H9 (cell line): Measurements from ENCODE around the gene GPR42. TPM values are rescaled to one million over a fixed set of nuclear protein-coding genes. Genes with fewer than 3 reads are reported as not detected.

Source experiments
- DNase-seq: peaks from one replicate; pipeline ENCODE4 v3.0.0-alpha.2; 2017
- H2AFZ ChIP-seq: one replicate; pipeline ENCODE4 v1.6.1; 2013; ENCODE audit warnings: mild to moderate bottlenecking, low read length, control low read depth, moderate library complexity
- H2AK5ac ChIP-seq: 2 replicates; pipeline ENCODE4 v1.6.1; 2013; ENCODE audit warnings: low read length, control low read depth, mixed read lengths; ENCODE audit not compliant: insufficient read length
- H2BK120ac ChIP-seq: one replicate; pipeline ENCODE4 v1.6.1; 2013; ENCODE audit warnings: low read depth, mild to moderate bottlenecking, low read length, control low read depth, inconsistent platforms; ENCODE audit not compliant: poor library complexity, severe bottlenecking
- H2BK12ac ChIP-seq: 2 replicates; pipeline ENCODE4 v1.6.1; 2013; ENCODE audit warnings: low read length, control low read depth, mixed read lengths, low read depth; ENCODE audit not compliant: insufficient read length
- H2BK15ac ChIP-seq: 2 replicates; pipeline ENCODE4 v1.6.1; 2013; ENCODE audit warnings: low read depth, low read length, control low read depth
- H2BK20ac ChIP-seq: one replicate; pipeline ENCODE4 v1.6.1; 2013; ENCODE audit warnings: low read depth, mild to moderate bottlenecking, low read length, control low read depth, inconsistent platforms; ENCODE audit not compliant: poor library complexity, severe bottlenecking
- H2BK5ac ChIP-seq: 2 replicates; pipeline ENCODE4 v1.6.1; 2013; ENCODE audit warnings: low read length, control low read depth, mixed read lengths; ENCODE audit not compliant: insufficient read length
- H3K14ac ChIP-seq: 2 replicates; pipeline ENCODE4 v1.6.1; 2013; ENCODE audit warnings: low read length, control low read depth; ENCODE audit not compliant: insufficient read depth
- H3K18ac ChIP-seq: 2 replicates; pipeline ENCODE4 v1.6.1; 2013; ENCODE audit warnings: low read depth, mild to moderate bottlenecking, mixed read lengths, low read length, control low read depth; ENCODE audit not compliant: insufficient read length
- H3K23ac ChIP-seq: 2 replicates; pipeline ENCODE4 v1.6.1; 2013; ENCODE audit warnings: low read length, control low read depth, mixed read lengths, low read depth; ENCODE audit not compliant: insufficient read length
- H3K23me2 ChIP-seq: 2 replicates; pipeline ENCODE4 v1.6.1; 2013; ENCODE audit warnings: low read depth, mild to moderate bottlenecking, mixed read lengths, low read length, control low read depth; ENCODE audit not compliant: insufficient read length, poor library complexity, severe bottlenecking
- H3K27ac ChIP-seq: 2 replicates; pipeline ENCODE4 v1.5.1; 2013; ENCODE audit warnings: low read length, control low read depth, mixed read lengths, low read depth; ENCODE audit not compliant: insufficient read length
- H3K27me3 ChIP-seq: 2 replicates; pipeline ENCODE4 v1.6.1; 2013; ENCODE audit warnings: low read length, control low read depth, inconsistent platforms; ENCODE audit not compliant: insufficient read depth
- H3K4ac ChIP-seq: 2 replicates; pipeline ENCODE4 v1.6.1; 2013; ENCODE audit warnings: low read depth, mild to moderate bottlenecking, control low read depth, inconsistent platforms, low read length, moderate library complexity
- H3K4me1 ChIP-seq: 2 replicates; pipeline ENCODE4 v1.6.1; 2013; ENCODE audit warnings: low read length, control low read depth, inconsistent platforms; ENCODE audit not compliant: insufficient read depth
- H3K4me2 ChIP-seq: 2 replicates; pipeline ENCODE4 v1.6.1; 2013; ENCODE audit warnings: low read length, control low read depth, mixed read lengths; ENCODE audit not compliant: insufficient read length, insufficient read depth
- H3K56ac ChIP-seq: 2 replicates; pipeline ENCODE4 v1.6.1; 2013; ENCODE audit warnings: low read depth, mild to moderate bottlenecking, mixed read lengths, low read length, control low read depth; ENCODE audit not compliant: insufficient read length
- H3K79me1 ChIP-seq: 2 replicates; pipeline ENCODE4 v1.6.1; 2013; ENCODE audit warnings: low read depth, mild to moderate bottlenecking, moderate library complexity, low read length, control low read depth, inconsistent platforms; ENCODE audit not compliant: insufficient read depth, poor library complexity, severe bottlenecking
- H3K79me2 ChIP-seq: 2 replicates; pipeline ENCODE4 v1.6.1; 2013; ENCODE audit warnings: low read length, control low read depth, inconsistent platforms; ENCODE audit not compliant: insufficient read depth
- H3K9ac ChIP-seq: 2 replicates; pipeline ENCODE4 v1.6.1; 2013; ENCODE audit warnings: low read length, control low read depth, mixed read lengths; ENCODE audit not compliant: insufficient read length; ENCODE audit errors: extremely low read depth
- H3K9me3 ChIP-seq: one replicate; pipeline ENCODE4 v1.6.1; 2013; ENCODE audit warnings: low read depth, low read length, inconsistent platforms; ENCODE audit not compliant: control insufficient read depth
- H3T11ph ChIP-seq: one replicate; pipeline ENCODE4 v1.6.1; 2013; ENCODE audit warnings: mild to moderate bottlenecking, low read length, control low read depth, inconsistent platforms
- H4K20me1 ChIP-seq: one replicate; pipeline ENCODE4 v1.6.1; 2013; ENCODE audit not compliant: control insufficient read depth, insufficient read length, insufficient read depth
- H4K5ac ChIP-seq: 2 replicates; pipeline ENCODE4 v1.6.1; 2013; ENCODE audit warnings: low read depth, mild to moderate bottlenecking, mixed read lengths, low read length, control low read depth; ENCODE audit not compliant: insufficient read length
- H4K8ac ChIP-seq: replicated peaks from 2 replicates; pipeline ENCODE4 v1.6.1; 2013; ENCODE audit warnings: low read length, control low read depth, mixed read lengths, low read depth; ENCODE audit not compliant: insufficient read length
- H4K91ac ChIP-seq: 2 replicates; pipeline ENCODE4 v1.6.1; 2013; ENCODE audit warnings: low read depth, mild to moderate bottlenecking, moderate library complexity, mixed read lengths, low read length, control low read depth; ENCODE audit not compliant: insufficient read length
- H3K27ac Mint-ChIP-seq, 3 experiments: 2 replicates in 2 of 3; 3 replicates in 1 of 3; pipeline ENCODE4 v1.8.0; 2020 to 2021; ENCODE audit warnings: mixed read lengths in 3 of 3, mild to moderate bottlenecking in 1 of 3, moderate library complexity in 1 of 3
- H3K27me3 Mint-ChIP-seq: 2 replicates; pipeline ENCODE4 v1.8.0; 2021; ENCODE audit warnings: low read depth, mild to moderate bottlenecking, moderate library complexity, mixed read lengths
- H3K36me3 Mint-ChIP-seq, 3 experiments: 2 replicates in 2 of 3; 3 replicates in 1 of 3; pipeline ENCODE4 v1.8.0; 2020 to 2021; ENCODE audit warnings: low read depth in 3 of 3, mixed read lengths in 3 of 3; ENCODE audit not compliant: insufficient read depth in 1 of 3
- H3K4me1 Mint-ChIP-seq, 2 experiments: 2 replicates each; pipeline ENCODE4 v1.8.0; 2020; ENCODE audit warnings: mixed read lengths in 2 of 2
- H3K4me3 Mint-ChIP-seq, 2 experiments: 2 replicates in 1 of 2; 3 replicates in 1 of 2; pipeline ENCODE4 v1.8.0; 2020 to 2021; ENCODE audit warnings: mild to moderate bottlenecking in 2 of 2, mixed read lengths in 2 of 2, moderate library complexity in 1 of 2
- H3K9me3 Mint-ChIP-seq, 2 experiments: 2 replicates in 1 of 2; 3 replicates in 1 of 2; pipeline ENCODE4 v1.8.0; 2020; ENCODE audit warnings: mild to moderate bottlenecking in 2 of 2, mixed read lengths in 2 of 2, moderate library complexity in 1 of 2
- CTCF ChIP-seq: fragments of 200-600 bp; sonication (generic); conservative IDR thresholded peaks from 3 replicates; pipeline ENCODE4 v1.8.0; 2021; ENCODE audit warnings: antibody characterized with exemption, mild to moderate bottlenecking
- WGBS: extraction: QIAGEN DNeasy Blood & Tissue Kit; methylation state at CpG from one replicate; pipeline ENCODE4 v1.1.7; 2013; ENCODE audit warnings: missing lambda C conversion rate, low lambda C conversion rate, mixed read lengths; ENCODE audit not compliant: insufficient read length; ENCODE audit errors: extremely low coverage; 5-methylcytosine and 5-hydroxymethylcytosine counted together
- total RNA-seq: library from RNA; stranded (reverse); gene quantifications from 2 replicates; pipeline ENCODE4 v1.2.1, GENCODE V29; 2021

Gene GPR42
- total RNA-seq, 1 experiment from 2014 or later: not detected

GRCh38 chr19:35396240-35396885, 25.5 kb downstream of the GPR42 start:
- no peak overlapping the region for H4K91ac ChIP-seq
- H2BK20ac ChIP-seq: no peak overlapping the region
- H3K4me1 ChIP-seq: no peaks in the 10 kb centered on the region
- H3K79me2 ChIP-seq: no peaks in the 10 kb centered on the region
- no peak overlapping the region for H3T11ph ChIP-seq
- no peaks in the 10 kb centered on the region for H3K36me3 Mint-ChIP-seq
- H2BK15ac ChIP-seq: no peak overlapping the region
- H3K27me3 ChIP-seq: no peaks in the 10 kb centered on the region
- H3K27me3 Mint-ChIP-seq: peaks cover 2% of the 10 kb centered on the region
- no peak overlapping the region for H2BK5ac ChIP-seq
- no peak overlapping the region for H3K4me2 ChIP-seq
- no peak overlapping the region for H3K14ac ChIP-seq
- no peaks in the 10 kb centered on the region for H3K9me3 Mint-ChIP-seq
- H3K56ac ChIP-seq: no peak overlapping the region
- no peak overlapping the region for H3K27ac ChIP-seq
- H3K4me3 Mint-ChIP-seq: no peak overlapping the region
- no peaks in the 10 kb centered on the region for H3K23me2 ChIP-seq
- H3K18ac ChIP-seq: no peak overlapping the region
- H3K9me3 ChIP-seq: no peaks in the 10 kb centered on the region
- no peak overlapping the region for H3K27ac Mint-ChIP-seq
- no peak overlapping the region for H2BK120ac ChIP-seq
- TF ChIP-seq CTCF: no peak
- H4K8ac ChIP-seq: no peak overlapping the region
- no peak overlapping the region for H4K5ac ChIP-seq
- no peak overlapping the region for H2AK5ac ChIP-seq
- no peak overlapping the region for H2AFZ ChIP-seq
- no peak overlapping the region for H2BK12ac ChIP-seq
- H3K23ac ChIP-seq: no peak overlapping the region
- no peak overlapping the region for H3K9ac ChIP-seq
- H4K20me1 ChIP-seq: no peaks in the 10 kb centered on the region
- no peak for DNase-seq
- H3K4me1 Mint-ChIP-seq: peaks cover 0 to under 1% of the 10 kb centered on the region in 2 experiments; a peak in 1 of 4 replicates
- no peaks in the 10 kb centered on the region for H3K79me1 ChIP-seq
- no CpG with 5 or more reads among the region's 14 CpGs for WGBS
- no peak overlapping the region for H3K4ac ChIP-seq
